HT1080 (cell line): ENCODE results near the gene TMLHE. TPM values are rescaled to one million over a fixed set of nuclear protein-coding genes. Genes with fewer than 3 reads are reported as not detected.
"Not testable (repeated sequence)": the region's sequence is repeated elsewhere in the genome, so short reads cannot be mapped to it uniquely, and the experiment has no call there.

Source experiments
- DNase-seq: peaks from one replicate; pipeline ENCODE4 v3.0.0-alpha.2; 2015; ENCODE audit warnings: low read depth
- polyA plus RNA-seq, 2 experiments: library from polyadenylated mRNA; depleted of rRNA; stranded (reverse); fragments of >200 nt; gene quantifications; 2 replicates each; pipeline ENCODE4 v1.2.3, GENCODE V29; 2015
- total RNA-seq: library from RNA; depleted of rRNA; stranded (reverse); fragments of >200 nt; shearing (Covaris generic); gene quantifications from 2 replicates; pipeline ENCODE4 v1.2.3, GENCODE V29; 2014; rRNA removed

TMLHE gene, protein sequence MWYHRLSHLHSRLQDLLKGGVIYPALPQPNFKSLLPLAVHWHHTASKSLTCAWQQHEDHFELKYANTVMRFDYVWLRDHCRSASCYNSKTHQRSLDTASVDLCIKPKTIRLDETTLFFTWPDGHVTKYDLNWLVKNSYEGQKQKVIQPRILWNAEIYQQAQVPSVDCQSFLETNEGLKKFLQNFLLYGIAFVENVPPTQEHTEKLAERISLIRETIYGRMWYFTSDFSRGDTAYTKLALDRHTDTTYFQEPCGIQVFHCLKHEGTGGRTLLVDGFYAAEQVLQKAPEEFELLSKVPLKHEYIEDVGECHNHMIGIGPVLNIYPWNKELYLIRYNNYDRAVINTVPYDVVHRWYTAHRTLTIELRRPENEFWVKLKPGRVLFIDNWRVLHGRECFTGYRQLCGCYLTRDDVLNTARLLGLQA
- 3.5 and 8.9 TPM in 2 replicates for total RNA-seq
- polyA plus RNA-seq (2015; cell fraction: cytosol; rRNA removed), result 5.3 and 5.4 TPM in 2 replicates
- polyA plus RNA-seq (2015; cell fraction: nucleus; rRNA removed), result 7.2 and 7.5 TPM in 2 replicates

DNA sequence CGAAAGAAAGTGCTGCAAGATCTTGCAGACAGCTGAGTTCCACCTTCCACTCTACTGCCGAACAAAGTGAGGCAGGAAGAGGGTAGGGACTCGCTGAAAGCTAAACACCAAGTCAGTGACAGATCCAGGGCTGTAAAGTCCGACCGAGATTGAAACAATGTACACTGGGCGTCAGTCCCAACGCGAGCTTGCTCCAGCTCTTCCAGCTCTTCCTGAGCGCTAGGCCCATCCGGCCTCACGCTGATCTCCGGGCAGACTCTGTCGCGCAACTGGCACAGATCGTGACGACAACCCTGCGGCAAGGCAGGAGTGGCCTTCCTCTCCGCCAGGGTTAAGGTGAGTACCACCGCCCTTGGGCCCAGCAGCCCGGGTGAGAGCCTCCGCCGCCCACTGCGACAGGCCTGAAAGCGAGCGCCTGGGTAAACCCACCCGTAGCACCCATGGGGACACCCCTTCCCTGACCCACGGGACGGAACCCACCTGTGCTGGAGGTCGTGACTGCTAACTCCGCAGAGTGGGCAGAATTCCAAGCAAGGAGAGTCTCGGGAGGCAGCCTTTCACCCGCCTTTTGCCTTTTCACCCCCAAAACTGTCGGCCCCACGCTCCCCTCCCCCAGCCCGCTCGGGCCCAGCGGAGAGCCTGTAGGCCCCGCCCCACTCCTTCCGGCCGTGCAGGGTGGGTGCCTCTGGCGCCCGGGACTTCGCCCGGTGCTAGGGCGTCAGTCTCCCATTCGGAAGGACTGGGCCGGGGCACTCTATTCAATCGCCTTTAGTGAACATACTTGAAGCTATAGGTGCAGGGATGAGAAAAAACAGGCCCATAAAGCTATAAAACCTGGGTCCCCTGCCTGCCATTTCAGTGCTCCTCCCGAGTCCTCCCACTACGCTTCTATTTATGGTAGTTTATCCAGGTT lies at the start of gene TMLHE, which contains the start of gene SPRY3:
Gene TMLHE, minus strand, starts transcription at position 641 of the 913 bp plus-strand sequence. CDS start 67,676 bp downstream, outside the sequence.
Gene SPRY3, plus strand, starts transcription at position 275 of the 913 bp plus-strand sequence.
- DNase-seq, result peak; percentile 34

DNA sequence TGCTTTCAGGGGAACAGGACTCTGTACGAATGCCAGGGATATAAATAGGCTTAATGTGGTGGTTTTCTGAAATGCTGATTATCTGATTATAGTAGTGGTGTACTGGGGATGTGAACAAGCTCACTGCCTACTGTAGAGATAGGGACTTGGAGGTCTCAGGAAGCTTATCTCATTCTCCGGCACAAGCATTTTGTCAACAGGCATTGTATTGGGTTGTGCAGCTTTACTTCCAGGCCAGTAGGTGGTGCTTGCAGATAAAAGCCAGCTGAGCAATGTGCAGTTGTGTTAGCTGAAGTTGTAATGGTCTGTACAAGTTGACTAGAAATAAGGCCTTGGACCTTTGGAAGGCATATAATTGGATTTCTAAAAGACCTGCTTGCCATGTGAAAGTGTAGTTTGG lies 49.5 kb upstream of the TMLHE start:
- DNase-seq, result peak; percentile 1

DNA sequence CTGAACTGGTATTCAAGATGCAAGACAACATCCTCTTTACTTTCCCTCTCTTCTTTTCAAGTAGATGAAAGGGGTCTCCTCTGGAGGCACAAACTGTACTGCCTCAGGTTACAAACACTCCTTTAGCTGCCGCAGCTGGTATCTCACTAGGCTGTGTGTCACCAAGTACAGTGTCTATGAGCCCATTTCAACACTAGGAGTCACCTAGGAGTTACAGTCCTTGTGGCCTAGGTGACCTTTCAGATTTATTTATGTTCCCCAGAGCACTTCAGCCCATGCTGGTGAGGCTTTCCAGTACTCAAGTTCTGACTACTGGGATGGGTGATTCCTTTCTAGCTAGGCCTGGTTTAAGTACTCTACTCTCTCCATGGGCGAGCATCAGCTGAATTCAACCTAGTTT lies 32.4 kb upstream of the TMLHE start:
- no peak for DNase-seq

DNA sequence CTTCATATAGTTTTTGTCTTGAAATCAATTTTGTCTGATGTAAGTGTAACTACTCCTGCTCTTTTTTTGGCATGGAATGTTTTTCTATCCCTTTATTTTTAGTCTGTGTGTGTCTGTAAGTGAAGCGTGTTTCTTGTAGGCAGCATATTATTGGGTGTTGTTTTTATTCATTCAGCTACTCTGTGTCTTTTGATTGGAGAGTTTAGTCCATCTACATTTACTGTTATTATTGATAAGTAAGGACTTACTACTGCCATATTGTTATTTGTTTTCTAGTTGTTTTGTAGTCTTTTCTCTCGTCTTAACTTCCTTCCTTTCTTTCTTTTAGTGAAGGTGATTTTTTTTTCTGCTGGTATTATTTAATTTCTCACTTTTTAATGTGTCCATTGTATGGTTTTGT lies 30.5 kb upstream of the TMLHE start:
- no peak for DNase-seq

DNA sequence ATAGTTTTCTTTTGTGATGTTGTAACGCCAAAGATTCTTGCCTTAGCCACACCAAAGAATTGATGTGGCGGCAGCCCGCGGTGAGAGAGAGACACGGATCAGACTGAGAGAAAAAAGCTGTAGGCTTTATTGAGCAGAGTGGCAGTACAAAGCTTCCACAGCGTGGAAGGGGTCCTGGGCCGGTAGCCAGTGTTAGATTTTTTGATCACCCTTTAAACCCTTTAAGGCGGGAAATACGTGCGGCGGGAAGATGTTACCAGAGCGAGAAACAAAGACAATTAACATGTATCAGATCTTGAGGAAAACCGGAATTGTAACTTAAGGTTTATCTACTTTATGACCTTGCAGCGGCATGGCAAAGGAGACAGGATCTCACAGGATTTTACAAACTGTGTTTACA lies 28.6 kb upstream of the TMLHE start:
- DNase-seq, result not testable (repeated sequence)

DNA sequence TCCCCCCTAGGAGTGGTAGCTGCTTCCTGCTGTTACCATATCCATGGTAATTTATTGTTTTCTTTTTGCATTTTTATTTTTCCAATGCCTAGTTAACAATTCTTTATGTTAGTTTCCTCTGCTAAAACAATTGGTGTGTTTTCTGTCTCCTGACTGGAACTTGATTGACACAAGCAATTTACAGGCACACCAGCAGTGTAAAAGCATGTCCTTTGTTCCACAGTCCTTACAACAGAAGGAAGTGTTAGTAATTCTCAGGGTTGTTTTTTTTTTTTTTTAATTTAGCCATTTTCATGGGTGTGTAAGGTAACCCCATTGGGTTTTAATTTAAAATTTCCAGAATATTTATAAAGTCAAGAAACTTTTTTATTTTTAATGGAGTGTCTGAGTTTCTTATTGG lies 25.0 kb upstream of the TMLHE start:
- no peak for DNase-seq

DNA sequence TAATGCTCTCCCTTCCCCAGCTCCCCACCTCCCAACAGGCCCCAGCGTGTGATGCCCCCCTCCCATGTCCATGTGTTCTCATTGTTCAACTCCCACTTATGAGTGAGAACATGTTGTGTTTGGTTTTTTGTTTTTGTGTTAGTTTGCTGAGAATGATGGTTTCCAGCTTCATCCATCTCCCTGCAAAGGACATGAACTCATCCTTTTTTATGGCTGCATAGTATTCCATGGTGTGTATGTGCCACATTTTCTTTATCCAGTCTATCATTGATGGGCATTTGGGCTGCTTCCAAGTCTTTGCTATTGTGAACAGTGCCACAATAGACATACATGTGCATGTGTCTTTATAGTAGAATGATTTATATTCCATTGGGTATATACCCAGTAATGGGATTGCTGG lies 22.3 kb upstream of the TMLHE start:
- not testable (repeated sequence) for DNase-seq

DNA sequence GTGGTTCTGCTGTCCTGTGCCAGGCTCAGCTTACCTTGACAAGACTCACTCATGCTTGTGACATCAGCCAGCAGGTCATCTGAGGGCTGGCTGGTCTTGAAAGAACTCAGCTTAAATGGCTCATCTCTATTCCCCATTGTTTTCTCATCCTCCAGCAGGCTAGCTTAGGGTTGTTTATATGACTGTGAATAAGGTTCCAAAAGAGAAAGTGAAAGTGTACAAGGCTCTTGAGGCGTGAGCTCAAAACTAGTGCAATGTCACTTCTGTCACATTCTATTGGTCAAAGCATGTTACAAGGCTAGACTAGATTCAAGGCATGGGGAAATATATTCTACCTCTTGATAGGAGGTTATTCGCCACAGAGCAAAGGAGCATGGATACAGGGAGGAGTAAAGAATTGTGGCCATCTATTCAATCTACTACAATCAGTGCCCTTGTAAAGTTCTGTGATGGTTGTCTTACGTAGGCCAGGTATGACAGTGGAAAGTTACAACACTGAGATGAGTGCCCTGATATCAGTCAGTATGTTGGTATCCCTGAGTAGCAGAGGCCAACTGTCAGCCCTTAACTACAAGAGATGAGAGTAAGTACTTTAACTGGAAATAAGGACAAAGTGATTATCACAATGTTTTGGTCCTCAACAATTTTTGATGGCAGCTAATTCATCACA lies 19.8 kb upstream of the TMLHE start:
- DNase-seq, result peak; percentile 44

DNA sequence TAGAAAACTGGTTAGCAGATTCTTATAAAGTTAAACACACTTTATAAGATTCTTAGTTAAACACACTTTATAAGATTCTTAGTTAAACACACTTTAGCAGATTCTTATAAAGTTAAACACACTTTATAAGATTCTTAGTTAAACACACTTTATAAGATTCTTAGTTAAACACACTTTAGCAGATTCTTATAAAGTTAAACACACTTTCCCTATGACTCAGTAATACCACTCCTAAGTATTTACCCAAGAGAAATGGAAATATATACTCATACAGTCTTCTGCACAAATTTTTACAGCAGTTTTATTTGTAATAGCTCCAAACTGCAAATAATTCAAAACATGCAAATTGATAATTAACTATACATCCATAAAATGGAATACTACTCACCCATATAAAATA lies 7.4 kb upstream of the TMLHE start:
- not testable (repeated sequence) for DNase-seq

DNA sequence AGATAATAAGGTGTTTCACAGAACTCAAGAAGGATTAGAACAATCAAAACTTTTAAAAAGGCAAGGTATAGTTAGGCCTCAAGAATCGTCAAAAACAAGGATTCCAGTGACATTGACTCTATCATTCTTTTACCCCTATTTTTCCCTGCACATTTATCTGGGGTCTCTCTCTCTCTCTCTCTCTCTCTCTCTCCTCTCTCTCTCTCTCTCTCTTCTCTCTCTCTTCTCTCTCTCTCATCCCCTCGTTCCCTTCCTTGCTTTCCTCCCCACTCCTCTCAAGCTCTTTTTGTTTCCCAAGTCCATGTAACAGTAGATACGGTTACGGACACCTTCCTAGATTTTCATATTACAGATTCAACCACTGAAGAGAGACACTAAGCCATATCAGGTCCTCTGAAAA lies 3.2 kb upstream of the TMLHE start:
- DNase-seq, result no peak

DNA sequence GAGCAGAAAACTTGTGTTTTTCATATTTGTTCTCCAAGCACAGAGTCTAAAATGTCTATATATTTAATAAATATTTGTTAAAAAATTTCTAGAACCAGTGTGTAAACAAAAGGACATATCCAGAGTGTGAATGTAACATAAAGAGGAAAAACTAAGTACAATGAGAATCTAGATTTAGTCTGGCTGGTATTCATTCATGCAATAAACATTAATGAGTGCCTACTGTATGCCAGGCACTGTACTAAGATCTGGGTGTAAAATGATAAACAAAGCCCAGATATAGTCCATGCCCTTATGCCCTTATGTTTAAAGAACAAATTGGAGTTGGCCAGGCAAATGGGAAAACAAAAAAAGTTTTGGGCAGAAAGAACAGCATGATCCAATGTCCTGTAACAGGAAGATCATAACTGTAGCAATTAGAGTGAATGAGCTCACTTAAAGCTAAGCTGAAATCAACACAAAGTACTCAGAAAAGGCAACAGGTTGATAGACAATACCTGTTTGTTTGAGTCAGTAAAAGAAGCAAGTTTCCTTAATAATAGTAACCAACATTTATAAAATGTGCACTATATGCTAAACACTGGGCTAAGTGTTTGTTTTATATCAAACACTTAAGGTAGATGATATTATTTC lies 1.3 kb upstream of the TMLHE start:
- DNase-seq, result no peak

DNA sequence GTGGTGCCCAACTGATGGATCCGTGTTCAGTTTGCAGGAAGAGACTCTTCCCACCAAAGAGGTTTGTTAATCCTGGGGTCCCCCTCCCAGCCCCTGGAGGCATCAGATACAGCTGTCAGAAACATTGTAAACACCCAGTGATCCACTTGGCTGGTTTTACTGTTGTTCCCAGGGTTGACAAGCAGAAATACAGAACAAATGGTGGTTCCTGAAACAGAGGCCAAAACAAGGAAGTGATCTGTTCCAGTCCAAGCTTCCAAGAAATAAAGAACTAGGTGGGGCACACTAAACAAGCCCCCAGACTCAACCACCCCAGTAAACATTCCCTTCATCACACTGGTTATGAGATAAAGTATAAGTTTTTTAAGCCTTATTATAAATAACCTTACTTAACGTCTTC lies 1.4 kb downstream of the TMLHE start:
- DNase-seq, result no peak

DNA sequence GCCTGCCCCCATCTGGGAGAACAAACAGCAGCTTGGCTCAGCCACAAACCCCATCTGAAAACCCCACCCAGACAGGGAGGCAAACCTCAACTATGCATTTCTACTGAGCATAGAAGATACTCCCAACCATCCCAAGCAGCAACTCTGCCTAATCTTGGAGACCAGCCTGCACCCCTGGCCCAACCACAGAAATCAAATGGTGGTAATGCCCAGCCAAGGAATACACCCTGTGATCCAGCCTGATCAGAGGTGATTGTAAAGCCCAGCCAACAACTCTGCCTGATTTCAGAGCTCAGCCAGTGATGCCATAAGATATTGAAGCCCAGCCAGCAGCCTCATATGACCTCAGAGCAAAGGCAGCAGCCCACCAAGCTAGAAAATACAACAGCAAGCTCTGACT lies 19.8 kb downstream of the TMLHE start:
- DNase-seq, result no peak

DNA sequence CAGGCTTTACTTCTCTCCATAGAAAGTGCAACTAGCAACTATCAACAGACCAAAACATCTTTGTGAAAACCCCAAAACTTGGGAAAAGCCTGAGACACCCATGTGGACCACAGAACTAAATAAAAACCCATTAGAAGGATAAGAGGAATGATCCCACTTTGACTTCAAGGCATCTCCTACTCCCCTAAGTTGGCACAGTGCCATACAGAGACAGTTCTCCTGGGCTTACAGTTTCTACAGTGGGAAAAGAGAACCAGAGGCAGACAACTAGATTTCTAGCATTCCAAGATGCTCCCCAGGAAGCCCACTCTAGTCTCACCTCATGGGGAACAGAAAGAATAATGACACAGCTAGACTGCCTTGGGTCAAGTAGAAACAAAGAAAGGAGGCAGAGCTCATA lies 20.4 kb downstream of the TMLHE start:
- DNase-seq, result no peak

DNA sequence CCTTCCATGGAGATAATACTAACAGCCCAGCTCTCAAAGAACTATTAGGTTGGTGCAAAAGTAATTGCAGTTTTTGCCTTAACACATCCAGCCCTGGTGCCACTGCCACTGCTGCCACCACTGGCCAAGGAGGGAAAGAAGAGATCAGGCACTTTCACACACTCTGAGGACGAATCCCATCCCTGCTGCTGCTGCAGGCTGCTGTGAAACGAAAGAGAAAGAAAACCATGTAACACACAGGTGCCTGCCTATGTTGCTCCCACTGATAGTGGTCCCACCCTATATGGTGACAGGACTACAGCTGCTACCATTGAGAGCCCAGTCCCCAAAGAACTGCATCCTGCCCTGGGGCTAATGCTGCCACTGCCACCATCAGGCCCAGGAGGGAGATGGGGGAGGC lies 35.1 kb downstream of the TMLHE start:
- no peak for DNase-seq

DNA sequence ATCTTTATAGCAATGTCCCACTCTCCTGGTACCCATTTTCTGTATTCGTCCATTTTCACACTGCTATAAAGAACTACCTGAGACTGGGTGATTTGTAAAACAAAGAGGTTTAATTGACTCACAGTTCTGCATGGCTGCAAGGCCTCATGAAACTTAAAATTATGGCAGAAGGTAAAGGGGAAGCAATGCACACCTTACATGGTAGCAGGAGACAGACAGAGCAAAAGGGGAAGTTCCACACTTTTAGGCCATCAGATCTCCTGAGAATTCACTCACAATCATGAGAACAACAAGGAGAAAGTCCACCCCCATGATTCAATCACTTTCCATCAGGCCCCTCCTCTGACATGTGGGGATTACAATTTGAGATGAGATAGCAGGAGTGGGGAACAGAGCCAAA lies 49.7 kb downstream of the TMLHE start:
- no peak for DNase-seq

DNA sequence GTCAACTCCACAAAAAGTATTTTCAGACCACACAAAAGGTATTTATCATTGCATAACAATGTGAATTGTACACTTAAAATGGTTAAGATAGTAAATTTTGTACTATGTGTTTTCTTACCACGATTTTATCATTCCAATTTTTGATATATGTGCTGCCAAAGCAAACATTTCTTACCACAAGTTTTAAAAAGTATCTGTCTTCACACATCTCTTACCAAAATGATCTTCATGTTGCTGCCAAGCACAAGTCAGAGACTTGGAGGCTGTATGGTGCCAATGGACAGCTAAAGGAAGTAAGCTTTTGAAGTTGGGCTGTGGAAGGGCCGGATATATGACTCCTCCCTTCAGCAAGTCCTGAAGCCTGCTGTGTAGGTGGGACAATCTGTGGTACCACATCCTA lies 67.9 kb downstream of the TMLHE start:
- no peak for DNase-seq

DNA sequence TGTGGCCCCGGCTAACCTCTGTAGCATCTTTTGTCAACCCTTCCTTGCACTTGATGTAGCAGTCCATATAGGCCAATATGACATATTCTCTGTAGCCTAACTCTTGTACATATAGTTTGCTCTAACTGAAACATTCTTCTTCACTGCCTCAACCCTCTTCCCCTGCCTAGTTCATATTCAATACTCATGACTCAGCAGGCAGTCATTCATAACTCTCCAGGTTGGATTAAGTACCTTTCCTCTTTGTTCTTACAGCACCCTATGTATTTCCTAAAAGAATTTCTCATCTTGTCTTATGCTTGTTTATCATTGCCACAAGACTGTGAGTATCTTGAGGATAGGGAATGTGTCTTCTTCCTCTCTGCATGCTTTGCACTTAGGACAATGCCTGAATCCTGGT lies 76.9 kb downstream of the TMLHE start:
- peak; percentile 27 for DNase-seq

DNA sequence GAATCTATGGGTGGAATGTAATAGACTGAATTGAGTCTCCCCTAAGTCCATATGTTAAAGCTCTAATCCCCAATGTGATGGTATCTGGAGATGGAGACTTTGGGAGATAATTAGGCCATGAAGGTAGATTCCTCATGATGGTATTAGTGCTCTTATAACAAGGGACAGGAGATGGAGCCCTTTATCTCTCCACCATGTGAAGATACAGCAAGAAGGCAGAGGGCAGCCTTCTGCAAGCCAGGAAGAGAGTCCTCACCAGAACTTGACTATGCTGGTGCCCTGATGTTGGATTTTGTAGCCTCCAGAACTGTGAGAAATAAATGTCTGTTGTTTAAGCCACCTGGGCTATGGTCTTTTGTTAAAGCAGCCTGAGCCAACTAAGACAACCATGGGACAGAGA lies 78.0 kb downstream of the TMLHE start:
- no peak for DNase-seq

DNA sequence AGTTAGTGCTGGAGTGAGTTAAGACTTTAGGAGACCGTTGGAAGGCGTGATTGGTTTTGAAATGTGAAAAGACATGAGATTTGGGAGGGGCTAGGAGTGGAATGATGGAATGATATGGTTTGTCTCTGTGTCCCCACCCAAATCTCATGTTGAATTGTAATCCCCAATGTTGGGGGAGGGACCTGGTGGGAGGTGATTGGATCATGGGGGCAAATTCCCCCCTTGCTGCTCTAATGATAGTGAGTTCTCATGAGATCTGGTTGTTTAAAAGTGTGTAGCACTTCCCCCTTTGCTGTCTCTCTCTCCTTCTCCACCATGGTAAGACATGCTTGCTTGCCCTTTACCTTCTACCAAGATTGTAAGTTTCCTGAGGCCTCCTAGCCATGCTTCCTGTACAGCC lies 85.7 kb downstream of the TMLHE start:
- not testable (repeated sequence) for DNase-seq

DNA sequence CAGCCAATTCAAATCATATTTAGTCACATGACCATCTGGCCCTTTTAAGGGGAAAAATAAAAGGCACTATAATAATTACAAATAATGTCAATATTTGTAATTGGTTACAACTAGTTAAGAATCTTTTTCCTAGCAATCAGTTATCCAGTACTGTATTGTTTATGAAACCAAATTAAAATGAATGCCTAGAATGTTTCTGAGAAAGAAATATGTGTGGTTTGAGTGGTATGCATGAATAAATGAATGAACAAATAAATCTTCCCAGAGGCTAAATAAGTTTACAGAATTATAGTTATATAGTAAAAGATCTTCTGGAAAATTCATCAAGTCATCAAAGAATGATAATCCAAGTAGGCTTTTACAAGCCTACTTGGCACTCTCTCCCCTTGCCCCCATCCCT lies 98.5 kb downstream of the TMLHE start:
- DNase-seq, result no peak
